ENCODE data around the gene ARPC1A. TPM values are rescaled to one million over a fixed set of nuclear protein-coding genes. Genes with fewer than 3 reads are reported as not detected.
"Not testable (repeated sequence)": the region's sequence is repeated elsewhere in the genome, so short reads cannot be mapped to it uniquely, and the experiment has no call there.

The ARPC1A gene
- total RNA-seq, 1 donor from 2014 or later = 196 TPM

DNA sequence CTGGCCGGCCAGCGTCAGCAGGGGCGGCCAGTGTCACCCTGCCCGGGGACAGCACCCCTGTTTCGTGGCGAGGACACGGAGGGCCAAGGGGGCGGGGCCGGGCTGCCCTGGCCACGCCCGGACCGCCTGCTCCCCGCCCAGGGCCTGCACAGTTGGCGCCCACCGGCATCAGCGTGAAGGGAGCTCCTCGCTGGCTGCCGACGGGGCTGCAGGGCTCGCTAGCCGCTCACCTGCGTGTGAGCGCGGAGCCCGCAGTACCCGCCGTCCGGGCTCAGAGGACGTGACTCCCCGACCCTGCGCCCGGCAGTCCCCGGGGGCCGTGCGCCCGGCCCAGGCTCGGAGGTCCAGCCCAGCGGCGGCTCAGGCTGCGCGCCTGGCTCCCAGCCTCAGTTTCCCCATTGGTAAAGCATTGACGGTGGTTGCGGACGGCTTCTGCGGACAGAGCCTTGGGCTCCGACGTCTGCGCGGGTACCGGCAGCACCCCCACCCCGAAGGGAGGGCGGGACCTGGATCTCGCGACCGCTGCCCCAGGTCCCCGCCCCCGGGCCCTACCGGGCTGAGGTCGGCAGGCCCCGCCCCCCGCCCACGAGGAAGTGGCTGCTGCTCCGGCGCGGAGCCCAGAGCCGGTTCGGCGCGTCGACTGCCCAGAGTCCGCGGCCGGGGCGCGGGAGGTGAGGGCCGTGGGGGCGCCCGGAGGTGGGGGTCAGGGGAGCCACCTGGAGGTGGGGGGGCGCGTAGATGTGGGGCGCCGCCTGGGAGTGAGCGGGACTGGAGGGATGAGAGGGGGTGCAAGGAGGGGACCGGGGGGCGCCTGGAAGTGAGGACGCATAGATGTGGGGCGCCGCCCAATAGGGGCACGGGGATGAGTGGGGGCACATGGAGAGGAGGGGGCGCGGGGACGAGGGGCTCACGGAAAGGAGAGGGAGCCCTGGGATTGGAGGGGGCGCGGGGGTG, 48.7 kb downstream of the ARPC1A start, which contains the start of gene ARPC1B:
ARPC1B (plus strand) TSS at position 620 of the 954 bp plus-strand sequence. CDS start 10,985 bp downstream, outside the sequence.
- H3K9me3 Mint-ChIP-seq (ENCODE audit: unreplicated experiment) = no peaks in the 10 kb centered on the region
- H3K4me1 Mint-ChIP-seq (ENCODE audit: unreplicated experiment) = peaks cover 5% of the 10 kb centered on the region
- H3K27ac Mint-ChIP-seq (ENCODE audit: unreplicated experiment) = no peak within 1 kb of the TSS
- peaks cover 4% of the 10 kb centered on the region for H3K36me3 Mint-ChIP-seq (ENCODE audit: low read depth, unreplicated experiment)
- TF ChIP-seq, protein P1, sequence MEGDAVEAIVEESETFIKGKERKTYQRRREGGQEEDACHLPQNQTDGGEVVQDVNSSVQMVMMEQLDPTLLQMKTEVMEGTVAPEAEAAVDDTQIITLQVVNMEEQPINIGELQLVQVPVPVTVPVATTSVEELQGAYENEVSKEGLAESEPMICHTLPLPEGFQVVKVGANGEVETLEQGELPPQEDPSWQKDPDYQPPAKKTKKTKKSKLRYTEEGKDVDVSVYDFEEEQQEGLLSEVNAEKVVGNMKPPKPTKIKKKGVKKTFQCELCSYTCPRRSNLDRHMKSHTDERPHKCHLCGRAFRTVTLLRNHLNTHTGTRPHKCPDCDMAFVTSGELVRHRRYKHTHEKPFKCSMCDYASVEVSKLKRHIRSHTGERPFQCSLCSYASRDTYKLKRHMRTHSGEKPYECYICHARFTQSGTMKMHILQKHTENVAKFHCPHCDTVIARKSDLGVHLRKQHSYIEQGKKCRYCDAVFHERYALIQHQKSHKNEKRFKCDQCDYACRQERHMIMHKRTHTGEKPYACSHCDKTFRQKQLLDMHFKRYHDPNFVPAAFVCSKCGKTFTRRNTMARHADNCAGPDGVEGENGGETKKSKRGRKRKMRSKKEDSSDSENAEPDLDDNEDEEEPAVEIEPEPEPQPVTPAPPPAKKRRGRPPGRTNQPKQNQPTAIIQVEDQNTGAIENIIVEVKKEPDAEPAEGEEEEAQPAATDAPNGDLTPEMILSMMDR (IDR thresholded peaks at IDR 0.05; ENCODE audit: unreplicated experiment) = no peak
- H3K27me3 Mint-ChIP-seq (ENCODE audit: unreplicated experiment) = peaks cover 7% of the 10 kb centered on the region
- DNase-seq (ENCODE audit: low spot score) = peak; percentile 80
- peak within 1 kb of the TSS; percentile 88 for H3K4me3 Mint-ChIP-seq (ENCODE audit: unreplicated experiment)

DNA sequence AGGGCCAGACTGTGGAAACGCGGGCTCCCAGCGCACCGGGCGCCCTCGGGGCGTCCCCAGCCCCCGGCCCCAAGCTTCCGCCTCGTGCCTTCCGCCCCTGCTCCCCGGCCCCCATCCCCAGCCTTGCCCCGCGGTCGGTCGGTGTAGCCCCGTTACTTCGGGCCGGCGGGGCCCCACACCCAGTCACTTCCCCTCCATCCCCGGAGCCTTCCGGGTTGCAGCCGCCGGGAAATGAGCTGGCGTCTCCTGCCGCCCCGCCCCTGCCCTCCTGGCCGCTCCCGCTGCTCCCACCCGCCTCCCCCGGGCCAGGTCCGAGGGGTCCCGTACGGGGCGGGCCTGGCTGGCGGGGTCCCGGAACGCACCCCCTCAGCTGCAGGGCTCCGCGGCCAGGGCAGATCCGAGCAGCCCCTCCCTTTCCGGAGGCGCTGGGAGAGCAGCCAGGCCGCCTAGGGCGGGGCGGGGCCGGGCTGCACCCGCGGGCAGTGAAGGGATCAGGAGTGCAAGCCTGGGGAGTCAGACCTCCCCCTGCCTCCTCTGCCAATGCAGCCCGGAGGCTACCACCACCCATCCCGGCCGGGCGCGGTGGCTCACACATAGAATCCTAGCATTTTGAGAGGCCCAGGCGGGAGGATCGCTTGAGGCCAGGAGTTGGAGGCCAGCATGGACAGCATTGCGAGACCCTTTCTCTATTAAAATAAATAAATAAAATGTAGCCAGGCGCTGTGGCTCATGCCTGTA, 49.5 kb downstream of the ARPC1A start:
- Mint-ChIP-seq H3K27me3 (ENCODE audit: unreplicated experiment) (peaks cover 7% of the 10 kb centered on the region), H3K4me1 (ENCODE audit: unreplicated experiment) (peaks cover 12% of the 10 kb centered on the region)

DNA sequence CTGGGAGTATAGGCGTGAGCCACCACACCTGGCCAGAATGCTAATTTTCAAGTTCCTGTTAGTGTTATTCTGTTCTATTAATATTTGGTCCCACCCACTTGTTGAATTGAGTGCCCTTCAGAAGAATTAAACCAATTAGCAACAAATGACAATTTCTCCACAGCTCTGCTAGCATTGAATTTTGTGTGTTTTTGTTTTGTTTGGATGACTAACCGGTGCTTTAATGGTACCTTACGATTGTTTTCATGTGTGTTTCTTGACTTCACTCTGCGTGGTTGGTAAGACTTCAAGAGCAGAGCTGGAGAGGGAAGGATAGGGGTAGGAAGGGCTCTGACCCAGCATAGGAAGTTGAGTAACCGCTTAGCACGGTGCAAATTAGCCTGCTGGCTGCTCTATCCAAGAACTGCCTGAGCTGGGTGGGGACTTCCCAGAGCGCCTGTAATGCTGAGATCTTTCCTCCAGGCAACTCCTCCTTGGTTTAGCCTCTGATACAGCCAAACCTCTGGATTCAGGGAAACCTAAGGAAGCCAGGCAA, 53.4 kb downstream of the ARPC1A start:
- Mint-ChIP-seq H3K27ac (ENCODE audit: unreplicated experiment) (peak overlapping the region; percentile 85), H3K36me3 (ENCODE audit: low read depth, unreplicated experiment) (peaks cover 9% of the 10 kb centered on the region), H3K4me1 (ENCODE audit: unreplicated experiment) (peaks cover 19% of the 10 kb centered on the region), H3K27me3 (ENCODE audit: unreplicated experiment) (peaks cover 5% of the 10 kb centered on the region), H3K9me3 (ENCODE audit: unreplicated experiment) (no peaks in the 10 kb centered on the region), H3K4me3 (ENCODE audit: unreplicated experiment) (peak overlapping the region; percentile 83)
- DNase-seq (ENCODE audit: low spot score) = no peak
- TF ChIP-seq, protein P1 (IDR thresholded peaks at IDR 0.05; ENCODE audit: unreplicated experiment) = no peak

More for the DNA sequence above, 49.5 kb downstream of the ARPC1A start:
- H3K36me3 Mint-ChIP-seq (ENCODE audit: low read depth, unreplicated experiment) = peaks cover 4% of the 10 kb centered on the region
- peak overlapping the region; percentile 78 for H3K4me3 Mint-ChIP-seq (ENCODE audit: unreplicated experiment)
- peak; percentile 58 for DNase-seq (ENCODE audit: low spot score)
- TF ChIP-seq, protein P1 (IDR thresholded peaks at IDR 0.05; ENCODE audit: unreplicated experiment) = no peak
- H3K27ac Mint-ChIP-seq (ENCODE audit: unreplicated experiment) = no peak overlapping the region
- H3K9me3 Mint-ChIP-seq (ENCODE audit: unreplicated experiment) = no peaks in the 10 kb centered on the region

DNA sequence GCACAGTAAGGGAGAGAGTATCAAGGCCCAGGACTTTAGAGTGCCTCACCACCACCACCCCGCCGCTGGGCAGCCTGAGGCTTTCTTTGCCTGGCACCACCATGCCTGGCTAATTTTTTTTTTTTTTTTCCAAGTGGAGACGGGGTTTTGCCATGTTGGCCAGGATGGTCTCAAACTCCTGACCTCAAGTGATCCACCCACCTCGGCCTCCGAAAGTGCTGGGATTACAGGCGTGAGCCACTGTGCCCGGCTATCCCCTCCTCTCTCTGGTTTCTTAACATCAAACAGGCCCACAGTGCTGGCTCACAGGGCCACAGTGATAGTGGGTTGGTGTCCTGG, 54.0 kb downstream of the ARPC1A start:
- Mint-ChIP-seq H3K4me1 (ENCODE audit: unreplicated experiment) (peaks cover 19% of the 10 kb centered on the region), H3K27ac (ENCODE audit: unreplicated experiment) (peak overlapping the region; percentile 37), H3K4me3 (ENCODE audit: unreplicated experiment) (peak overlapping the region; percentile 83)
- H3K36me3 Mint-ChIP-seq (ENCODE audit: low read depth, unreplicated experiment); H3K9me3 Mint-ChIP-seq (ENCODE audit: unreplicated experiment); DNase-seq (ENCODE audit: low spot score); H3K27me3 Mint-ChIP-seq (ENCODE audit: unreplicated experiment): not testable (repeated sequence)

DNA sequence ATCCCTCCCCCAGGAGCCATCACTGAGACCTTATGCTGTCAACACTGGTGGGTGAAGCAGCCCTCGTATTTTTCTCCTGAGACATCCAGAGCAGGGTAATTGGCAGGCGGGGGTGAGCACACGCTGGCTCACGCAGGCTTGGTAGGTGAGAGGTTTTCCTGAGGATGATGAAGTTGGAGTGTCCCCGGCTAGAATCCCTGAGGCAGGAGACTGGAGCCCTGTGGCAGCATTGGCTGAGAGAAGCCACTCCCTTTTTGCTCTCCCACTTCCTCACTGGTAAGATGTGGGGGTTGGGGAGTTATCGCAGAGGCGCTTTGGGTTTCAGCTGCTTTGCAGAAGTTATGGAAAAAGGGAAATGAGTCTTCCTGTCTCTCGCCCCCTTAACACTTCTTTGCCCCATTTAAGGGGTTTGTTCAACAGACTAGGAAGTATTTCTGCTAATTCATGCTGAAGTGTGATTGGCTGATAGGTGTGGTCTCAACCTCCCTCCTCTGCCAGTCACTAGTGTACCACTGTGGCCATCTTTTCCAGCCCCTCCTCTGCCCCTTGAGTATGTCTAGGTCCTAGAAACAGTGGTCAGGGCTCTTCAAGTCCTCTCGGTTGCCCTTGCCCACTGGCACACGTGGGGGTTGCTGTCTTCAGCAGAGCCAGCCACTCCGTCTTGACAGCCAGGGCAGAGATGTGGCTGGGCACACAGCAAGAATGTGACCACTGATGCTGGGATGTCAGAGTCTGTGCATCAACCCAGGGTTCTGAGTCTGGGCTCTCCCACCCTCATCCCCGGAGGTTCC, 54.5 kb downstream of the ARPC1A start:
- Mint-ChIP-seq H3K27ac (ENCODE audit: unreplicated experiment) (peak overlapping the region; percentile 37), H3K27me3 (ENCODE audit: unreplicated experiment) (peaks cover 5% of the 10 kb centered on the region), H3K9me3 (ENCODE audit: unreplicated experiment) (no peaks in the 10 kb centered on the region), H3K36me3 (ENCODE audit: low read depth, unreplicated experiment) (peaks cover 9% of the 10 kb centered on the region), H3K4me3 (ENCODE audit: unreplicated experiment) (peak overlapping the region; percentile 60), H3K4me1 (ENCODE audit: unreplicated experiment) (peaks cover 19% of the 10 kb centered on the region)
- TF ChIP-seq, protein P1 (IDR thresholded peaks at IDR 0.05; ENCODE audit: unreplicated experiment) = no peak
- DNase-seq (ENCODE audit: low spot score) = no peak
